ENCODE results near the gene MS4A18.

DNA sequence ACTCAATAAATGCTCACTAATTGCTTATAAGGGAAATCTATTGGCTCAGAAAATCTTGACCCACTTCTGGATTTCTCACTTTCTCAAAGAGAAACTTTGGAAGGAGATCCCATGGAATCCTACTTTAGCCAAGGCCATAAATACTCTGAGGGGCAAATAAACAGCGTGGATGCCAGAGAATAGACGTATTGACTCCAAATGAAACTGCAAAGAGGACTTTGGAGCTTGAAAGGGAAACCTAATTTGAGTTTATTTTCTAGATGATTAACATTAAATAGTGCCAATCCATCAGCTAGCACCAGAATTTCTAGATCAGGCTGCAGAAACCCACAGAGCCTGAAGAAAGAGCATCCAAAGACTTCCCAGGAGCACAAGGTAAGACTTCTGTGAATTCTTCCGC, at the start of gene MS4A18:
- TF ChIP-seq, protein P1, sequence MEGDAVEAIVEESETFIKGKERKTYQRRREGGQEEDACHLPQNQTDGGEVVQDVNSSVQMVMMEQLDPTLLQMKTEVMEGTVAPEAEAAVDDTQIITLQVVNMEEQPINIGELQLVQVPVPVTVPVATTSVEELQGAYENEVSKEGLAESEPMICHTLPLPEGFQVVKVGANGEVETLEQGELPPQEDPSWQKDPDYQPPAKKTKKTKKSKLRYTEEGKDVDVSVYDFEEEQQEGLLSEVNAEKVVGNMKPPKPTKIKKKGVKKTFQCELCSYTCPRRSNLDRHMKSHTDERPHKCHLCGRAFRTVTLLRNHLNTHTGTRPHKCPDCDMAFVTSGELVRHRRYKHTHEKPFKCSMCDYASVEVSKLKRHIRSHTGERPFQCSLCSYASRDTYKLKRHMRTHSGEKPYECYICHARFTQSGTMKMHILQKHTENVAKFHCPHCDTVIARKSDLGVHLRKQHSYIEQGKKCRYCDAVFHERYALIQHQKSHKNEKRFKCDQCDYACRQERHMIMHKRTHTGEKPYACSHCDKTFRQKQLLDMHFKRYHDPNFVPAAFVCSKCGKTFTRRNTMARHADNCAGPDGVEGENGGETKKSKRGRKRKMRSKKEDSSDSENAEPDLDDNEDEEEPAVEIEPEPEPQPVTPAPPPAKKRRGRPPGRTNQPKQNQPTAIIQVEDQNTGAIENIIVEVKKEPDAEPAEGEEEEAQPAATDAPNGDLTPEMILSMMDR (IDR thresholded peaks at IDR 0.05), result no peak
- no peak for TF ChIP-seq POLR2A (IDR thresholded peaks at IDR 0.05)

All from body of pancreas (tissue), 4 donors.